Measurements from ENCODE around the gene ISCA1. TPM values are rescaled to one million over a fixed set of nuclear protein-coding genes. Genes with fewer than 3 reads are reported as not detected.

ISCA1 gene
- total and polyA plus RNA-seq, 11 donors: 39.2 to 104 (median 70.9) TPM

- intact Hi-C loops (cut with DNase I): no loop called here
- WGBS, 4 donors: 74 to 80% (median 78%) methylated on average over 4 of the region's 4 CpGs
- TF ChIP-seq POLR2A (IDR thresholded peaks at IDR 0.05): no peak
- TF ChIP-seq CTCF (IDR thresholded peaks at IDR 0.05): no peak
- Histone ChIP-seq H3K9me3 (no peaks in the 10 kb centered on the region), H3K27me3 (no peaks in the 10 kb centered on the region), H3K4me1 (no peaks in the 10 kb centered on the region), H3K27ac (no peak overlapping the region), H3K4me3 (no peak overlapping the region), H3K36me3 (peaks cover 3 to 99% (median 88%) of the 10 kb centered on the region in 9 donors)
- DNase-seq: no peak
- no peak for ATAC-seq
Observed at GRCh38 chr9:86328156-86328555, 45.8 kb upstream of the ISCA1 start.

GRCh38 chr9:86326536-86326935 lies 44.2 kb upstream of the ISCA1 start:
- DNase-seq (no peak), ATAC-seq (no peak)
- no peaks in the 10 kb centered on the region for H3K9me3 ChIP-seq
- H3K4me3 ChIP-seq: no peak overlapping the region
- H3K36me3 ChIP-seq: peaks cover 3 to 100% (median 90%) of the 10 kb centered on the region in 9 donors
- no peaks in the 10 kb centered on the region for H3K27me3 ChIP-seq
- no peak overlapping the region for H3K27ac ChIP-seq
- 85 to 94% (median 89%) methylated on average over 3 of the region's 3 CpGs for WGBS, 4 donors
- TF ChIP-seq CTCF (IDR thresholded peaks at IDR 0.05): no peak
- TF ChIP-seq POLR2A (IDR thresholded peaks at IDR 0.05): no peak
- intact Hi-C loops (cut with DNase I): no loop called here
- no peaks in the 10 kb centered on the region for H3K4me1 ChIP-seq

- 88 to 95% (median 93%) methylated on average over 1 of the region's 1 CpG for WGBS, 4 donors
- no peak for ATAC-seq
Observed at GRCh38 chr9:86324901-86325300, 42.6 kb upstream of the ISCA1 start.

GRCh38 chr9:86324308-86324707 lies 42.0 kb upstream of the ISCA1 start:
- H3K36me3 ChIP-seq: peaks cover 3 to 100% (median 100%) of the 10 kb centered on the region in 9 donors
- DNase-seq (no peak), ATAC-seq (no peak)
- H3K4me1 ChIP-seq: no peaks in the 10 kb centered on the region
- H3K27ac ChIP-seq: no peak overlapping the region
- 72 to 87% (median 85%) methylated on average over 2 of the region's 2 CpGs for WGBS, 4 donors
- H3K4me3 ChIP-seq: no peak overlapping the region
- TF ChIP-seq POLR2A (IDR thresholded peaks at IDR 0.05): no peak
- no peak for TF ChIP-seq CTCF (IDR thresholded peaks at IDR 0.05)
- H3K9me3 ChIP-seq: no peaks in the 10 kb centered on the region
- H3K27me3 ChIP-seq: no peaks in the 10 kb centered on the region
- intact Hi-C loops (cut with DNase I): no loop called here

More at GRCh38 chr9:86324901-86325300, 42.6 kb upstream of the ISCA1 start:
- no peak for DNase-seq
- intact Hi-C loops (cut with DNase I): no loop called here
- Histone ChIP-seq H3K4me1 (no peaks in the 10 kb centered on the region), H3K4me3 (no peak overlapping the region), H3K27me3 (no peaks in the 10 kb centered on the region), H3K9me3 (no peaks in the 10 kb centered on the region), H3K27ac (no peak overlapping the region), H3K36me3 (peaks cover 3 to 100% (median 98%) of the 10 kb centered on the region in 9 donors)
- TF ChIP-seq POLR2A (IDR thresholded peaks at IDR 0.05): no peak
- TF ChIP-seq CTCF (IDR thresholded peaks at IDR 0.05): no peak
